ENCODE measurements around the gene RAB25. TPM values are rescaled to one million over a fixed set of nuclear protein-coding genes. Genes with fewer than 3 reads are reported as not detected.
A peak's percentile ranks its signal among the peaks of the same experiment; 100 is the strongest.

Gene RAB25
- total RNA-seq, 1 donor from 2014 or later, result 0.38 TPM

GRCh38 chr1:156117414-156118176 lies 56.6 kb downstream of the RAB25 start:
- intact Hi-C loops (cut with micrococcal nuclease), result no loop called here
- ATAC-seq (ENCODE audit: low read depth) (no peak), DNase-seq (no peak)
- no peak for TF ChIP-seq CTCF (IDR thresholded peaks at IDR 0.05)
- POLR2A ChIA-PET, result interaction anchor here (0.7 to 7.5 kb wide), 3 partner anchors 9 to 18 kb away, joined by 3 to 78 read pairs (median 30); no protein-coding TSS in a partner anchor
- Mint-ChIP-seq H3K36me3 (ENCODE audit: low read depth) (peaks cover 4% of the 10 kb centered on the region), H3K4me3 (no peak overlapping the region), H3K9me3 (no peaks in the 10 kb centered on the region), H3K27me3 (peaks cover 15% of the 10 kb centered on the region), H3K4me1 (peaks cover 38% of the 10 kb centered on the region), H3K27ac (no peak overlapping the region)
- CTCF ChIA-PET, result interaction anchor here (4.2 kb wide), 1 partner anchor 21 kb away, joined by 17 read pairs; no protein-coding TSS in a partner anchor

GRCh38 chr1:156118177-156118868 lies 57.4 kb downstream of the RAB25 start:
- H3K9me3 Mint-ChIP-seq, result no peaks in the 10 kb centered on the region
- H3K36me3 Mint-ChIP-seq (ENCODE audit: low read depth), result peaks cover 4% of the 10 kb centered on the region
- intact Hi-C loops (cut with micrococcal nuclease), result no loop called here
- no peak overlapping the region for H3K27ac Mint-ChIP-seq
- H3K4me3 Mint-ChIP-seq, result no peak overlapping the region
- ChIA-PET POLR2A (interaction anchor here (1.0 to 7.5 kb wide), 2 partner anchors 10 to 19 kb away, joined by 3 to 78 read pairs; no protein-coding TSS in a partner anchor), CTCF (interaction anchor here (1.1 to 4.2 kb wide), 2 partner anchors 12 to 22 kb away, joined by 3 to 17 read pairs; no protein-coding TSS in a partner anchor)
- TF ChIP-seq CTCF (IDR thresholded peaks at IDR 0.05), result no peak
- no peak for ATAC-seq (ENCODE audit: low read depth)
- peaks cover 16% of the 10 kb centered on the region for H3K27me3 Mint-ChIP-seq
- no peak for DNase-seq
- peaks cover 39% of the 10 kb centered on the region for H3K4me1 Mint-ChIP-seq

- TF ChIP-seq CTCF (IDR thresholded peaks at IDR 0.05), result no peak
- CTCF ChIA-PET, result interaction anchor here (4.2 kb wide), 1 partner anchor 23 kb away, joined by 17 read pairs; no protein-coding TSS in a partner anchor
- Mint-ChIP-seq H3K36me3 (ENCODE audit: low read depth) (peaks cover 3% of the 10 kb centered on the region), H3K27me3 (peaks cover 16% of the 10 kb centered on the region), H3K9me3 (no peaks in the 10 kb centered on the region), H3K4me1 (peaks cover 38% of the 10 kb centered on the region), H3K4me3 (no peak overlapping the region), H3K27ac (peak overlapping the region; percentile 31)
- DNase-seq (no peak), ATAC-seq (ENCODE audit: low read depth) (peak; percentile 53)
- intact Hi-C loops (cut with micrococcal nuclease), result no loop called here
- POLR2A ChIA-PET, result interaction anchor here (0.6 to 1.4 kb wide), 4 partner anchors 17 to 278 kb away, joined by 3 to 6 read pairs (median 5); no protein-coding TSS in a partner anchor
Observed at GRCh38 chr1:156119503-156120209, 58.7 kb downstream of the RAB25 start.

Other genes starting within 250 kb of the RAB25 start
- gene GON4L, start 203.9 kb upstream of the RAB25 start, total RNA-seq, result 81.8 and 89.5 TPM in 2 replicates
- gene SYT11, start 201.6 kb upstream of the RAB25 start, total RNA-seq, result 3.3 and 3.7 TPM in 2 replicates
- gene RIT1, start 149.8 kb upstream of the RAB25 start, total RNA-seq, result 32.7 and 38.6 TPM in 2 replicates
- gene KHDC4, start 126.7 kb upstream of the RAB25 start, total RNA-seq, result 88.3 and 105 TPM in 2 replicates
- gene RXFP4, start 119.5 kb upstream of the RAB25 start, total RNA-seq, result not detected in 2 replicates
- 188 and 207 TPM in 2 replicates for gene ARHGEF2, start 82.6 kb upstream of the RAB25 start, total RNA-seq
- gene SSR2, start 40.2 kb upstream of the RAB25 start, total RNA-seq, result 136 and 146 TPM in 2 replicates
- 28.1 and 32.5 TPM in 2 replicates for gene UBQLN4, start 7.4 kb upstream of the RAB25 start, total RNA-seq
- 45.9 and 48.0 TPM in 2 replicates for gene LAMTOR2, start 6.4 kb upstream of the RAB25 start, total RNA-seq
- gene MEX3A, start 21.3 kb downstream of the RAB25 start, total RNA-seq, result 0.39 and 0.47 TPM in 2 replicates
- 40.4 and 47.5 TPM in 2 replicates for gene LMNA, start 53.6 kb downstream of the RAB25 start, total RNA-seq
- gene SEMA4A, start 92.4 kb downstream of the RAB25 start, total RNA-seq, result 7.0 and 7.4 TPM in 2 replicates
- 17.9 and 26.4 TPM in 2 replicates for gene SLC25A44, start 132.9 kb downstream of the RAB25 start, total RNA-seq
- gene PMF1, start 151.8 kb downstream of the RAB25 start, total RNA-seq, result 68.8 and 75.8 TPM in 2 replicates
- 2.7 and 3.3 TPM in 2 replicates for gene BGLAP, start 181.0 kb downstream of the RAB25 start, total RNA-seq
- 1.6 and 1.8 TPM in 2 replicates for gene PAQR6, start 186.9 kb downstream of the RAB25 start, total RNA-seq
- 62.6 and 77.1 TPM in 2 replicates for gene SMG5, start 221.7 kb downstream of the RAB25 start, total RNA-seq
- 5.1 and 5.4 TPM in 2 replicates for gene TMEM79, start 223.2 kb downstream of the RAB25 start, total RNA-seq
- gene GLMP, start 234.5 kb downstream of the RAB25 start, total RNA-seq, result 15.9 and 16.8 TPM in 2 replicates
- gene VHLL, start 238.1 kb downstream of the RAB25 start, total RNA-seq, result not detected in 2 replicates

Data from activated B cell treated with CpG ODN at 0.5 μM for 24 hours (primary cell).